OCI-LY1 (cell line): Measurements from ENCODE around the gene RASSF5.

Experiments
- H2AFZ ChIP-seq: fragments of 200-600 bp; sonication (generic), shearing (Covaris generic); 2 replicates; pipeline ENCODE4 v1.6.0; 2014; ENCODE audit warnings: antibody characterized with exemption, mild to moderate bottlenecking, low read length
- H3F3A ChIP-seq: fragments of 200-600 bp; sonication (generic), shearing (Covaris generic); 2 replicates; pipeline ENCODE4 v1.6.0; 2014; ENCODE audit warnings: mild to moderate bottlenecking, antibody characterized with exemption, low read length, moderate library complexity; ENCODE audit not compliant: insufficient read depth
- H3K27ac ChIP-seq: fragments of 200-600 bp; sonication (generic); 2 replicates; pipeline ENCODE4 v1.5.1; 2014; ENCODE audit warnings: low read length, mixed run types, mild to moderate bottlenecking, low read depth; ENCODE audit not compliant: poor library complexity, severe bottlenecking
- H3K27me3 ChIP-seq: fragments of 200-600 bp; sonication (generic); 2 replicates; pipeline ENCODE4 v1.6.0; 2014; ENCODE audit warnings: antibody characterized with exemption, mild to moderate bottlenecking, low read length, moderate library complexity; ENCODE audit not compliant: insufficient read depth
- H3K36me3 ChIP-seq: fragments of 200-600 bp; sonication (generic); 2 replicates; pipeline ENCODE4 v1.6.1; 2014; ENCODE audit warnings: mild to moderate bottlenecking, antibody characterized with exemption, low read length, moderate library complexity, mixed read lengths; ENCODE audit not compliant: insufficient read depth
- H3K4me1 ChIP-seq: fragments of 200-600 bp; sonication (generic); 2 replicates; pipeline ENCODE4 v1.5.1; 2014; ENCODE audit warnings: mild to moderate bottlenecking, low read length, moderate library complexity; ENCODE audit not compliant: insufficient read depth, severe bottlenecking
- H3K4me2 ChIP-seq: fragments of 200-600 bp; sonication (generic), shearing (Covaris generic); 2 replicates; pipeline ENCODE4 v1.6.1; 2014; ENCODE audit warnings: low read length
- H3K4me3 ChIP-seq: fragments of 200-600 bp; sonication (generic); 2 replicates; pipeline ENCODE4 v1.5.1; 2014; ENCODE audit warnings: low read length, low read depth, mild to moderate bottlenecking, mixed read lengths; ENCODE audit not compliant: poor library complexity, severe bottlenecking
- H3K79me2 ChIP-seq: fragments of 200-600 bp; shearing (Covaris generic); 2 replicates; pipeline ENCODE4 v1.6.1; 2016; ENCODE audit warnings: mixed run types, low read length, mixed read lengths; ENCODE audit not compliant: insufficient read depth
- H3K9ac ChIP-seq: fragments of 200-600 bp; sonication (generic), shearing (Covaris generic); 2 replicates; pipeline ENCODE4 v1.6.1; 2014; ENCODE audit warnings: mild to moderate bottlenecking, low read length, mixed read lengths
- H3K9me2 ChIP-seq: fragments of 200-600 bp; sonication (generic), shearing (Covaris generic); 2 replicates; pipeline ENCODE4 v1.6.1; 2014; ENCODE audit warnings: low read depth, mild to moderate bottlenecking, low read length, mixed read lengths
- H3K9me3 ChIP-seq: fragments of 200-600 bp; shearing (Covaris generic); 2 replicates; pipeline ENCODE4 v1.6.1; 2014; ENCODE audit warnings: low read length, mixed read lengths
- H4K20me1 ChIP-seq: fragments of 200-600 bp; sonication (generic), shearing (Covaris generic); 2 replicates; pipeline ENCODE4 v1.6.0; 2016; ENCODE audit warnings: mild to moderate bottlenecking, low read length; ENCODE audit not compliant: insufficient read depth
- EZH2 ChIP-seq: fragments of 200-600 bp; sonication (generic), shearing (Covaris generic); IDR thresholded peaks from 2 replicates; pipeline ENCODE4 v1.8.0; 2017; ENCODE audit warnings: borderline replicate concordance, mixed run types, mild to moderate bottlenecking, antibody characterized with exemption, low read length, moderate library complexity, mixed read lengths
- TF ChIP-seq, protein P1 (sequence below): fragments of 200-600 bp; sonication (generic), shearing (Covaris generic); IDR thresholded peaks from 2 replicates; pipeline ENCODE4 v1.5.1; 2017; ENCODE audit warnings: mild to moderate bottlenecking, antibody characterized with exemption, low read length, moderate library complexity, mixed read lengths

The RASSF5 gene

DNA sequence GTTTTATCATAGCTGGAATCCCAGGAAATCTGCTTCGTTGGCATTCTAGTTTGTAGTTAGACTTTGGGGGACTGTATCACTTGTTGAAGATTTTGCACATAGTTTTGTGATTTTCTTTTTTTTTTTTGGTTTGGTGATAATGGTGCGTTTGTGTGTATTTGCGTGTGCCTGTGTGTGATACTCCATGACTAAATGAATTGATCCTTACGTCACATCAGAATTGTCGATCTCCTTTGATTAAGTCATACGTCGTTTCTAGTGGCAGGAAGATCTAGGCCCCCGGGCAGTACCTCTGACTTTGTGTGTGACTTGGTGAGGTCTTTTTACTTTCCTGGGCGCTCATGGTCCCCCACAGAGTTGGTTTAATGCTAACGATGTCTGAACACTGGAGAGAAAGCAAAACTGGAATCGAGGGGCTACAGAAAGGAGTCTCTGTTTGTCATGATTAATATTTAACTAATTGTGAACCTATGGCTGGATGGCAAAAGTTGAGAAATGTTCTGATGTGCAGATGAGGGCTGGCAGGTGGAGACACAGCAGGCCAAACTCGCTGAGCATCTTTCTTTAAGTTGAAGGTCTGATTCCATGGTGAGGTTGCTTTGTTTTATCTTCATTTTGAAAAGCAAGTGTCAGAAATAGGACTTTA, 2.4 kb downstream of the RASSF5 start:
- TF ChIP-seq, protein P1, sequence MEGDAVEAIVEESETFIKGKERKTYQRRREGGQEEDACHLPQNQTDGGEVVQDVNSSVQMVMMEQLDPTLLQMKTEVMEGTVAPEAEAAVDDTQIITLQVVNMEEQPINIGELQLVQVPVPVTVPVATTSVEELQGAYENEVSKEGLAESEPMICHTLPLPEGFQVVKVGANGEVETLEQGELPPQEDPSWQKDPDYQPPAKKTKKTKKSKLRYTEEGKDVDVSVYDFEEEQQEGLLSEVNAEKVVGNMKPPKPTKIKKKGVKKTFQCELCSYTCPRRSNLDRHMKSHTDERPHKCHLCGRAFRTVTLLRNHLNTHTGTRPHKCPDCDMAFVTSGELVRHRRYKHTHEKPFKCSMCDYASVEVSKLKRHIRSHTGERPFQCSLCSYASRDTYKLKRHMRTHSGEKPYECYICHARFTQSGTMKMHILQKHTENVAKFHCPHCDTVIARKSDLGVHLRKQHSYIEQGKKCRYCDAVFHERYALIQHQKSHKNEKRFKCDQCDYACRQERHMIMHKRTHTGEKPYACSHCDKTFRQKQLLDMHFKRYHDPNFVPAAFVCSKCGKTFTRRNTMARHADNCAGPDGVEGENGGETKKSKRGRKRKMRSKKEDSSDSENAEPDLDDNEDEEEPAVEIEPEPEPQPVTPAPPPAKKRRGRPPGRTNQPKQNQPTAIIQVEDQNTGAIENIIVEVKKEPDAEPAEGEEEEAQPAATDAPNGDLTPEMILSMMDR, result no peak
- TF ChIP-seq EZH2, result no peak
- H3K4me2 ChIP-seq, result no peak overlapping the region
- no peak overlapping the region for H3K9ac ChIP-seq
- no peaks in the 10 kb centered on the region for H3K79me2 ChIP-seq
- H3K9me3 ChIP-seq, result no peaks in the 10 kb centered on the region
- H2AFZ ChIP-seq, result no peak overlapping the region
- no peaks in the 10 kb centered on the region for H3K36me3 ChIP-seq
- H3K9me2 ChIP-seq, result no peaks in the 10 kb centered on the region
- H3K27ac ChIP-seq, result no peak overlapping the region
- peaks cover 13% of the 10 kb centered on the region for H3K4me1 ChIP-seq
- no peak overlapping the region for H3K4me3 ChIP-seq
- no peaks in the 10 kb centered on the region for H4K20me1 ChIP-seq
- peaks cover 13% of the 10 kb centered on the region for H3K27me3 ChIP-seq
- H3F3A ChIP-seq, result no peaks in the 10 kb centered on the region

DNA sequence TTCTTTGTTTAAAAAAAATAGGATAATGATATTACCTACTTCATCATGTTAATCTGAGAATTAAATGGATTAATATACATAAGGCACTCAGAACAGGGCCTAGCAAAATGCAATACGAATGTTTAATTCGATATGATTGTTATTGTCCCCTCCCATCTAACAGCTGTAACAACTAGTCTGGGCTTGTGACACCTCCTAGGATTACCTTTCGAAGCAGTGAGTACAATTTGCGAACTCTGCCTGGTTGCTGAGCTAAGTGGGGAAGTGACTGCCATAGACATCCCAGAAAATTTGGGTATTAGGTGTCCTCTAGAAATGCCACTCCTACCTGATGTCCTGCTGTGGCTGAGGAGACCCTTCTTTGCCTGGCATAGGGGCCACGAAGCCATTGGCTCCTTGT, 3.0 kb downstream of the RASSF5 start:
- no peaks in the 10 kb centered on the region for H3K36me3 ChIP-seq
- TF ChIP-seq, protein P1, result no peak
- no peak for TF ChIP-seq EZH2
- no peak overlapping the region for H3K9ac ChIP-seq
- H3F3A ChIP-seq, result no peaks in the 10 kb centered on the region
- H3K9me3 ChIP-seq, result no peaks in the 10 kb centered on the region
- H3K4me1 ChIP-seq, result peaks cover 13% of the 10 kb centered on the region
- H4K20me1 ChIP-seq, result no peaks in the 10 kb centered on the region
- no peak overlapping the region for H2AFZ ChIP-seq
- H3K4me2 ChIP-seq, result no peak overlapping the region
- peaks cover 16% of the 10 kb centered on the region for H3K27me3 ChIP-seq
- H3K4me3 ChIP-seq, result no peak overlapping the region
- H3K27ac ChIP-seq, result no peak overlapping the region
- no peaks in the 10 kb centered on the region for H3K79me2 ChIP-seq
- no peaks in the 10 kb centered on the region for H3K9me2 ChIP-seq

DNA sequence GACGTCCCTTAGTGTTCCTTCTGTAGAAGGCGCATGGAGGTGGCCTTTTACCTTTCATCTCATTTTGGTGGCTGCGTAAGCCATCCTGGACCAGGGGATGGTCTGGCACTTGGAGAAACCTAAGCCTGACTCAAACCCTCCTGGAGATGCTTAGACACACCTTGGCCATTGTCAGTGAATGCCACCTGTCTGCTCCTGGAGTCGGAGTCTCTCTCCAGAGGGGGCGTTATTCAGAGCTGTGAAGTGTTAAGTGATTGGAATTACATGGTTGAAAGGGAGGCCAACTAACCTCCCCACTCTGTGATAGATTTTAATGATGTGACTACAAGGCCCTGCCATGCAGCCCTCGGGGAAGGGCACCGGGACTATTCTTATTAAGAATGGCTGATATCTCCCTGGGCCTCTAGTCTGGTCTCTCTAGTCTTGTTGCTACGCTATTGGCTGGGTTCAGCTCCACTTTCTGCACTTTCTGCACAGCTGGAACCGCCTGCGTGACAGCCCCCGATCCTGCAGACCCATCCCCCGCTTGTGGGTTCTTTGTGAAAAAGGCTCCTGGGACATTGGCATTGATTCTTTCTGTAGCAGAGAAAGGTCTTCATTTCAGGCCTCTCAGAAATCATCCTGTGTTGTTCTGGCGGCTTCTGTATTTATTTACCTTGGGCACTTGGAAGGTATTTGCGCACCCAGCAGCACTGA, 4.2 kb downstream of the RASSF5 start:
- Histone ChIP-seq H3K4me3 (no peak overlapping the region), H3K4me1 (peaks cover 17% of the 10 kb centered on the region), H4K20me1 (no peaks in the 10 kb centered on the region), H2AFZ (no peak overlapping the region), H3K36me3 (no peaks in the 10 kb centered on the region), H3K4me2 (no peak overlapping the region), H3K79me2 (no peaks in the 10 kb centered on the region), H3K9me3 (no peaks in the 10 kb centered on the region), H3K9me2 (no peaks in the 10 kb centered on the region), H3F3A (no peaks in the 10 kb centered on the region), H3K27me3 (peaks cover 20% of the 10 kb centered on the region), H3K27ac (no peak overlapping the region), H3K9ac (no peak overlapping the region)
- no peak for TF ChIP-seq EZH2
- TF ChIP-seq, protein P1, result no peak
